SK-N-SH (cell line): ENCODE measurements around the gene GPC5.

ENCODE experiments used
- CHD2 ChIP-seq: fragments of 150-350 bp; IDR thresholded peaks from 2 replicates; pipeline ENCODE4 v1.6.1; 2018; ENCODE audit warnings: low read length; ENCODE audit not compliant: partially characterized antibody
- CTCF ChIP-seq: fragments of 200-600 bp; sonication (generic); IDR thresholded peaks from 2 replicates; pipeline ENCODE4 v1.6.1; 2017; ENCODE audit warnings: antibody characterized with exemption, mild to moderate bottlenecking, moderate library complexity
- EP300 ChIP-seq, 2 experiments: IDR thresholded peaks; 2 replicates each; pipeline versions ENCODE4 v1.4.0 to v1.6.1; 2012; ENCODE audit warnings: borderline replicate concordance in 1 of 2, low read depth in 1 of 2, low read length in 1 of 2
- FOXM1 ChIP-seq: IDR thresholded peaks from 2 replicates; pipeline ENCODE4 v1.4.0; 2012; ENCODE audit warnings: low read depth, mild to moderate bottlenecking
- GATA2 ChIP-seq: sonication (generic); formaldehyde crosslinking; IDR thresholded peaks from 2 replicates; pipeline ENCODE4 v1.5.0; 2020; ENCODE audit warnings: mild to moderate bottlenecking, missing genetic modification reagents
- JUND ChIP-seq: IDR thresholded peaks from 2 replicates; pipeline ENCODE4 v1.4.0; 2012
- MXI1 ChIP-seq: IDR thresholded peaks from 2 replicates; pipeline ENCODE4 v1.6.1; 2012; ENCODE audit warnings: mild to moderate bottlenecking, low read depth, low read length, improper control_type of control experiment
- POLR2AphosphoS5 ChIP-seq: IDR thresholded peaks from 2 replicates; pipeline ENCODE4 v1.6.1; 2012; ENCODE audit warnings: low read depth, low read length
- REST ChIP-seq: IDR thresholded peaks from 2 replicates; pipeline ENCODE4 v1.6.1; 2012; ENCODE audit warnings: mild to moderate bottlenecking, low read depth, low read length, moderate library complexity
- SIN3A ChIP-seq: IDR thresholded peaks from 2 replicates; pipeline ENCODE4 v1.6.1; 2012; ENCODE audit warnings: low read depth, mild to moderate bottlenecking, low read length, moderate library complexity, borderline replicate concordance
- SMC3 ChIP-seq: IDR thresholded peaks from 2 replicates; pipeline ENCODE4 v1.6.1; 2012; ENCODE audit warnings: low read depth, low read length, improper control_type of control experiment
- TAF1 ChIP-seq: IDR thresholded peaks from 2 replicates; pipeline ENCODE4 v1.6.1; 2012; ENCODE audit warnings: low read depth, mild to moderate bottlenecking, low read length, moderate library complexity, borderline replicate concordance
- YY1 ChIP-seq: IDR thresholded peaks from 2 replicates; pipeline ENCODE4 v1.4.0; 2012; ENCODE audit warnings: low read depth, mild to moderate bottlenecking

- TF ChIP-seq CTCF (no peak), TAF1 (no peak), JUND (no peak), EP300 (IDR thresholded peaks at IDR 0.05; ENCODE audit: borderline replicate concordance in 1 of 2, low read depth in 1 of 2, low read length in 1 of 2) (no peak), MXI1 (no peak), GATA2 (peak; percentile 50), FOXM1 (no peak), SMC3 (no peak), POLR2AphosphoS5 (no peak), SIN3A (no peak), YY1 (no peak), CHD2 (no peak), REST (no peak)
Observed at GRCh38 chr13:91988331-91988730, 589.9 kb downstream of the GPC5 start.
